GM13976 (cell line): ENCODE results near the gene E2F8.

ENCODE experiments used
- DNase-seq: peaks from one replicate; pipeline ENCODE4 v3.0.0; 2012; ENCODE audit warnings: low spot score
- in situ Hi-C: fragments of 300-500 bp; cut with MboI; formaldehyde crosslinking; loops from one replicate; pipeline ENCODE4 v1.12.0; 2022; ENCODE audit warnings: low sequenced_read_pairs, mixed read lengths, inconsistent platforms; ENCODE audit not compliant: unreplicated experiment
- TF ChIP-seq, protein P1 (sequence below): IDR thresholded peaks from 2 replicates; pipeline ENCODE4 v1.5.1; 2012; ENCODE audit warnings: borderline replicate concordance, mild to moderate bottlenecking; ENCODE audit not compliant: insufficient read depth; ENCODE audit errors: extremely low read depth, missing control alignments, control extremely low read depth

The E2F8 gene

DNA sequence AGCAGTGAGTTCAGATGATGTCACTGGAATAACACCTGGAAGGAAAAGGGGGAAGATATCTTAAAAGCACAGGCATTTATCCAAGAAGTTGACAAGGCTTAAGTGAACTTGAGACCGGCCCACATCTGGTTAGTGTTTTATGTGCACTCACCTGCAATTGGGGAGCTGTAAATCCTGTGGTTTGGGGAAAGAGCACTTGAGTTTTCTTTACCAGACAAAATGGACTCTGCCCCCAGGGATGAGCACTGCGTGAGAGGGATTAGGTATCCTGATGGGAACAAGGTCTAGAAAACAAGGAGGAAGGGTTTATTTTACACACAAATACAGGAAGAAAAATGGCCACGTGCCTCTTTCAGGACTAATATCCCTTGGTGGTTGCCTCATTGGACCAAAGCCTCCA, 15.2 kb downstream of the E2F8 start:
- no peak for DNase-seq
- in situ Hi-C loops = no loop called here
- TF ChIP-seq, protein P1, sequence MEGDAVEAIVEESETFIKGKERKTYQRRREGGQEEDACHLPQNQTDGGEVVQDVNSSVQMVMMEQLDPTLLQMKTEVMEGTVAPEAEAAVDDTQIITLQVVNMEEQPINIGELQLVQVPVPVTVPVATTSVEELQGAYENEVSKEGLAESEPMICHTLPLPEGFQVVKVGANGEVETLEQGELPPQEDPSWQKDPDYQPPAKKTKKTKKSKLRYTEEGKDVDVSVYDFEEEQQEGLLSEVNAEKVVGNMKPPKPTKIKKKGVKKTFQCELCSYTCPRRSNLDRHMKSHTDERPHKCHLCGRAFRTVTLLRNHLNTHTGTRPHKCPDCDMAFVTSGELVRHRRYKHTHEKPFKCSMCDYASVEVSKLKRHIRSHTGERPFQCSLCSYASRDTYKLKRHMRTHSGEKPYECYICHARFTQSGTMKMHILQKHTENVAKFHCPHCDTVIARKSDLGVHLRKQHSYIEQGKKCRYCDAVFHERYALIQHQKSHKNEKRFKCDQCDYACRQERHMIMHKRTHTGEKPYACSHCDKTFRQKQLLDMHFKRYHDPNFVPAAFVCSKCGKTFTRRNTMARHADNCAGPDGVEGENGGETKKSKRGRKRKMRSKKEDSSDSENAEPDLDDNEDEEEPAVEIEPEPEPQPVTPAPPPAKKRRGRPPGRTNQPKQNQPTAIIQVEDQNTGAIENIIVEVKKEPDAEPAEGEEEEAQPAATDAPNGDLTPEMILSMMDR = no peak

- TF ChIP-seq, protein P1 = no peak
- in situ Hi-C loops = no loop called here
- no peak for DNase-seq
These were observed 15.6 kb downstream of the E2F8 start for GRCh38 chr11:19225123-19225522.

- no peak for DNase-seq
- TF ChIP-seq, protein P1 = no peak
- in situ Hi-C loops = no loop called here
These were observed 19.6 kb downstream of the E2F8 start for GRCh38 chr11:19220903-19221724.

DNA sequence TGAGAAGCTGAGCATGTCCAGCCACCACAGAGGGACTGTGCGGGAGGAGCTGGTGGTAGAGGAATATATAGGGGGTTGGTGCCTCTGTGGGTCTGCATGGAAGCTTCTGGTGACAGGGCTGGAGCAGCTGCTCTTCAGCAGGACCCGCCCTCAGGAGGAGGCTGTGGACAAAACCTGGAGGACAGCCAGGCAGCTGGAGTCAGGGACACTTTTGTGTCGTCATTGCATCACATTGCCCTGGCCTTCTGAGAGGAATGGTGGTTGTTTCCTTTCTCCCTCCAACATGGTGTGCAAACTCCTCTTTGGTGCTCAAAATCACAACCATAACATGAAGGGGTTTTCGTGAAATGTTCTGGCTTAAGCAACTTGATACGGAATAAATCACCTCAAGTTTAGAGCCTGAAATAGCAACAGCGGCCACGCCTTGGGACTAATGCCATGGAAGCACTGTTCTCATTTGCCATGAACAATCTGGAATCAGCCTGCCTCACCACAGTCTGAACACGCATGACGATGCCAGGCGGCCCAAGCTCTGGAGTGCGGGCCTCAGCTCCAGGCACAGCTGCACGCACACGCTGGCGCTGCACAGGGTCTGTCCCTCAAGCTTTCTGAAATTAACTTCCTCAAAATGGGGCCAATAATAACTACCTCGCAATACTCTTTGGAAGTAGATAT, 21.8 kb downstream of the E2F8 start:
- DNase-seq = no peak
- in situ Hi-C loops = no loop called here
- TF ChIP-seq, protein P1 = no peak

DNA sequence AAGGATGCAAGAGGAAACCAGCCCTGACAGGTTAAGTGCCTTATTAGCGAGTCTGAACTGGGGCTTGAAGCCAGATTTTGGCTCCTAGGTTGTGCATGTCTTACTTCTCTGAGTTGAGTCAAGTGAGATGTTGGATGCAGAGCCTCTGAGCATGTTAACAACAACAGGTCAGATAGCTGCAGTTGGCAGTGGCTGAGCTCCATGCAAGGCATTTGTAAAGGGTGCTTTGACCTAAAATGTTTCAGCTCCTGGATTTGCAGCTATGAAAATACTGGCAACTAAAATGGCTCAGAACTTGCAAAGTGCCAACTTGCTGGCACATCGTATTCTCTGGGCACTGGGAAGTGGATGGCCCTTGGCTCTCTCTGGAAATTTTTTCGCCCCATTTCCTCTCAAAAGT, 22.5 kb downstream of the E2F8 start:
- TF ChIP-seq, protein P1 = no peak
- in situ Hi-C loops = no loop called here
- DNase-seq = no peak

DNA sequence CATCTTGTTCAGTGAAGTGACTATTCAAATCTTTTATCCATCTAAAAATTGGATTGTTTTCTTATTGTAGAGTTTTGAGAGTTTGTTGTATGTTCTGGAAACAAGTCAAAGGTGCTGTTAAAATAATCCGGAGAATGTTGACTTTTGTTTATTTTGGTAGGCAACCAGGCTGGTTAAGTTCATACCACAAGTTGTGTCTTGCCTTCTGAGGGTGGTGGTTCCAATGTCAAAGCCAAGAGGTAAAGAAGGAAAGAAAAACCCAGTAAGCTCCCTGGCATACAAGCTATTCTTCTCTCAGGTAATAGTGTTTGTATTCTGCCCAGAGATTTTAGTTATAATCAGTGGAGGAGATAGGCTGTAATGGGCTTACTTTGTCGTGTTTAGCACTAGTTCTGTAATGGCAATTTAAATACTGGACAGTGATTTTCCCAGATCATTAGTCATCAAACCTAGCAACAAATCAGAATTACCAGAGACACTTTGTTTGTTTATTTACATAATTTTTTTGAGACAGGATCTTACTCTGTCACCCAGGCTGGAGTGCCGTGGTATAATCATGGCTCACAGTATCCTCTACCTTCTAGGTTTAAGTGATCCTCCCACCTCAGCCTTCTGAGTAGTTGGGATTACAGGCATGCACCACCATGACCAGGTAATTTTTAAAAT, 23.9 kb downstream of the E2F8 start:
- TF ChIP-seq, protein P1 = no peak
- no peak for DNase-seq
- in situ Hi-C loops = no loop called here
